ENCODE data around the gene ADGRB3.

- TF ChIP-seq EZH2 (IDR thresholded peaks at IDR 0.05; ENCODE audit: borderline replicate concordance, low read depth, low read length, severe bottlenecking) = no peak
- TF ChIP-seq POLR2A (IDR thresholded peaks at IDR 0.05; ENCODE audit: low read depth, low read length) = no peak
- TF ChIP-seq CTCF (IDR thresholded peaks at IDR 0.05; ENCODE audit: extremely low read depth in 1 of 2, insufficient read depth in 1 of 2, low read depth in 1 of 2, low read length in 2 of 2) = no peak
- TF ChIP-seq POLR2AphosphoS5 (IDR thresholded peaks at IDR 0.05; ENCODE audit: insufficient read depth, low read depth, low read length) = no peak
- no peak for TF ChIP-seq MYC (IDR thresholded peaks at IDR 0.05; ENCODE audit: low read depth, low read length)
- no peak for TF ChIP-seq JUN (IDR thresholded peaks at IDR 0.05; ENCODE audit: borderline replicate concordance, insufficient read depth, insufficient read length, low read depth)
These were observed 786.2 kb downstream of the ADGRB3 start for GRCh38 chr6:69421269-69421668.
